Tibial nerve (tissue), 4 donors: ENCODE data around the gene MSL2. TPM values are rescaled to one million over a fixed set of nuclear protein-coding genes. Genes with fewer than 3 reads are reported as not detected.
"Not testable (repeated sequence)": the region's sequence is repeated elsewhere in the genome, so short reads cannot be mapped to it uniquely, and the experiment has no call there.

ENCODE experiments used
- DNase-seq, 2 donors: peaks; one replicate each; pipeline ENCODE4 v3.0.0-alpha.2; 2019; ENCODE audit warnings: low spot score in 2 of 2
- H3K27ac ChIP-seq, 4 donors: fragments of 200-600 bp; sonication (generic) in 3 of 4; one replicate each; pipeline ENCODE4 v1.5.1; 2017 to 2019; ENCODE audit warnings: mild to moderate bottlenecking in 1 of 4
- H3K27me3 ChIP-seq, 2 donors: fragments of 200-600 bp; sonication (generic) in 1 of 2; one replicate each; pipeline versions ENCODE4 v1.5.1 to v1.6.0; 2017 to 2019
- H3K36me3 ChIP-seq, 3 donors: fragments of 200-600 bp; sonication (generic); one replicate each; pipeline ENCODE4 v1.5.1; 2018 to 2019
- H3K4me1 ChIP-seq, 4 donors: fragments of 200-600 bp; sonication (generic) in 3 of 4; one replicate each; pipeline ENCODE4 v1.5.1; 2017 to 2019
- H3K4me3 ChIP-seq, 4 donors: fragments of 200-600 bp; sonication (generic) in 3 of 4; one replicate each; pipeline ENCODE4 v1.5.1; 2017 to 2019; ENCODE audit warnings: mild to moderate bottlenecking in 1 of 4, moderate library complexity in 1 of 4
- H3K9me3 ChIP-seq, 4 donors: fragments of 200-600 bp; sonication (generic) in 3 of 4; one replicate each; pipeline ENCODE4 v1.5.1; 2017 to 2019
- CTCF ChIP-seq, 5 experiments: fragments of 200-600 bp in 3 of 5; fragments of 450-650 bp in 2 of 5; sonication (generic) in 3 of 5; IDR thresholded peaks; one replicate each; pipeline ENCODE4 v1.5.1; 2016 to 2019; ENCODE audit warnings: antibody characterized with exemption in 5 of 5, mild to moderate bottlenecking in 3 of 5, moderate library complexity in 2 of 5
- EP300 ChIP-seq, 2 donors: sonication (generic); formaldehyde crosslinking; IDR thresholded peaks; one replicate each; pipeline ENCODE4 v1.6.1; 2017; ENCODE audit warnings: antibody characterized with exemption in 2 of 2, mild to moderate bottlenecking in 1 of 2
- POLR2A ChIP-seq, 2 donors: fragments of 450-650 bp; IDR thresholded peaks; one replicate each; pipeline ENCODE4 v1.6.1; 2017; ENCODE audit warnings: antibody characterized with exemption in 2 of 2, mild to moderate bottlenecking in 2 of 2, moderate library complexity in 2 of 2
- WGBS, 2 donors: methylation state at CpG; one replicate each; pipeline ENCODE4 v1.1.5; 2018; 5-methylcytosine and 5-hydroxymethylcytosine counted together
- total RNA-seq, 4 donors: library from RNA; depleted of rRNA; stranded (reverse); fragments of >200 nt; gene quantifications; one replicate each; pipeline ENCODE4 v1.1.0, GENCODE V29; 2016

Gene MSL2
- total RNA-seq, 4 donors from 2014 or later: 19.8 to 53.4 (median 44.5) TPM

DNA sequence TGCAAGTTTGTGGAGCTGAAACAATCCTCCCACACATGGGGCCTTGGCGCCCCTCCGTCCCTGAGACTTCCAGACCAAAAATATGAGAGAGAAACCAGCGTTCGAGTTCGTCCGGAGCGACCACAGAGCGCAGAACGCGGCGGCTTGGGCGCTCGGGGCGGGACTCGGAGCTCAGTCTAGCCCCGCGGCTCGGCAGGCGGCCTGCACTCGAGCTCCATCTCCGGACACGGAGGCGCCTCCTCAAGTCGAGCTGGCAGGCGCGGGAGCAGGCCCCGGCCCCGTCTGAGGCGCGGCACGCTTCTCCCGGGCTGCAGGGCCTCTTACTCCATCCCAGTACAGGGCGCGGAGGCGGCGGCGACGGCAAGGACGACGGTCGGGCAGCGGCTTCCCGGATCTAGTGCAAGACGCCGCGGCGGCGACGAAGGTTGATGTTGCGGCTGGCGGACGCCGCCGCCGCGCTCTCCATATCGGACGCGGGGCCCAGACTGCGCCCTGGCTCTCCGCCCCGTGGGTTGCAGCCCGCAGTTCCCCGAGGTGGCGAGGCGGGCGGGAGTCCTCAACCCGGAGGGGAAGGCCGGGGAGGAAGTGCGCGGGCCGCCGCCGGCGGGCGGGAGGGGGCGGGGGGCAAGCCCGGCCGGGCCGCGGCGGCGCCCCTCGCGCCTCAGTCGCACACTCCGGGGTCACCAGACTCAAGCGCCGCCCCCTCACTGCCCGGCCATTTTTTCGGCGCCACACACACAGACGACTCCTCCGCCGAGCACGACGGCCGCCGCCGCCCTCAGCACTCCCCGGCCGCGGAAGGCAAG lies 674 bp downstream of the MSL2 start:
- TF ChIP-seq CTCF (IDR thresholded peaks at IDR 0.05) (no peak), EP300 (IDR thresholded peaks at IDR 0.05) (peak in 1 of 2 donors; percentile 67), POLR2A (IDR thresholded peaks at IDR 0.05) (peak in 1 of 2 donors; percentile 4)
- Histone ChIP-seq H3K27ac (peak overlapping the region; percentile 97 to 100 (median 99)), H3K4me1 (peaks cover 0 to 41% (median 35%) of the 10 kb centered on the region in 4 donors), H3K4me3 (peak overlapping the region; percentile 80 to 95 (median 91)), H3K9me3 (no peaks in the 10 kb centered on the region), H3K36me3 (no peaks in the 10 kb centered on the region), H3K27me3 (no peaks in the 10 kb centered on the region)
- WGBS, 2 donors: 0 to 2% methylated on average over 22 to 23 of the region's 103 CpGs
- DNase-seq: peak; percentile 67 to 77

DNA sequence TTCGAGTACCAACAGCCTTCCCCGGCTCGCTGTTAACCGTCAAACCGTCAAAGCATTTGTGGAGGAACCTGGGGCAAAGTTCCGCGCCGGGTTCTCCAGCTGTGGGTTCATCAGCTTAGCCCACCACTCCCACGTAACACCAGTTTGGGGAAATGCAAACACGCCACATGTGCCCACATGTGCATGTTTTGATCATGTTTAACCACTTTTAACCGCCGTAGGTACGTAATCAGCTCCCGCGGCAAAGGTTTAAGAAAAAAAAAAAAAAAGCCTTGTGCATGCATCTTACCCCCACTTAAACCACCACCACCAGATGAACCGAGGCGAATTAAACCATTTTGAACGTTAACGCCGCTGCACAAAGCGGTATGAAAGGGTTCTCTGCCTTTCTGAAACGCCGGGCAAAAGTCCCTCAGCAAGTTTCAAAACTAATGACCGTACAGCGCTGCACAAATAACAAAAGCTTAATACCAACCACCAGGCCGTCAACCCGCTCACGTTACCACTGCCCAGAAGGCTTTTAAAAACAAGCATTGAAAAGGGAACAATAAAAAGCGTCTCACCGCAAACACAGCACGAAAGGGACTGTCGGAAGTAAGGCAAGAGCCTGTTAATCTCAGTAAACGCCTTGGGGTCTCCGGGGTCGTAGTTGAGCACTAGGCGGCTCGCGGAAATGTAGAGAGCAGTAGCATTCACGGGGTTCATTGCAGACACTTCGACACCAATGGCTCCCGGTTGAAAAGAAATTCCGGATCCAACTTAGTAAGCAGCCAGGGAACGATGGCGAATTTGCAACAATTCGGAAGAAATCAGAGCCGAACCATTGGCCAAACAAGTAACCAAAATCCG lies 1.5 kb downstream of the MSL2 start:
- 0 to 1% methylated on average over 47 of the region's 47 CpGs for WGBS, 2 donors
- DNase-seq: peak in 1 of 2 donors; percentile 14
- TF ChIP-seq POLR2A (IDR thresholded peaks at IDR 0.05) (no peak), EP300 (IDR thresholded peaks at IDR 0.05) (no peak), CTCF (IDR thresholded peaks at IDR 0.05) (no peak)

DNA sequence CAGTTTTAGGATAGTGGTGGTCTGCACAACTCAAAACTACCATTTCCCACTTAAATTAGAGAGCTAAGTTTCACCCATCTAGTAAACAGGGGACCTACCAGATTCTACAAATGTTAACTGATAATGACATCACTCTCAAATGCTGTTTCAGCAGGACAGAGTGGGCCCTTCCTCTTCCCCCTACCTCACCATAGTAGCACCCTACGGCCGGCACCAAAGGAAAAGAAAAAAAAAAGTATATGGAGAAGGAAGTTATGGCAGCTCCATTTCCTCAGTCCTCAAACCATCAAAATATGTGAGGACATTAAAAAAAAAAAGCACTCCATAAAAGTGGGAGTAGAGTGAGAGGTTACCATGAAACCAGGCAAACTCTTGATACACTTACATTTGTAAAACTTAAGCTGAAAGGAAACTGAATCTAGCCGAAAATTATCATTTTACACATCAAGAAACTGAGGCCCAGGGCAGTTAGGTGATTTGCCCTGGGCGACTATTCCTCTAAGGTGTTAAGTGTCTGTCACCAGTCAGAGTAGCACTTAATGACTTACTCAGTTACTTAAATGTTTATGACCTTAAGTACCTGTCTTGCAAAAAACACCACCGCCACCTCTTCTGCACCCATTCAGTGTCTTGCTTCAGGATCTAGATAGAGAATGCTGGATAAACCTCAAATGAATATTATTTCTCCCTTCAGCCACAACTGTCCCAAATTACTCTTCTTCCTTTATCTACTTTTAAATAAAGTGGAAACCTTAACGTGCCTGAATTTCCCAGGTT lies 2.7 kb downstream of the MSL2 start:
- no peaks in the 10 kb centered on the region for H3K36me3 ChIP-seq
- H3K4me3 ChIP-seq: peak overlapping the region; percentile 80 to 95 (median 91)
- no peak for TF ChIP-seq EP300 (IDR thresholded peaks at IDR 0.05)
- TF ChIP-seq CTCF (IDR thresholded peaks at IDR 0.05): no peak
- TF ChIP-seq POLR2A (IDR thresholded peaks at IDR 0.05): no peak
- H3K27me3 ChIP-seq: no peaks in the 10 kb centered on the region
- DNase-seq: no peak
- H3K27ac ChIP-seq: peak overlapping the region; percentile 97 to 100 (median 99)
- peaks cover 0 to 59% (median 42%) of the 10 kb centered on the region in 4 donors for H3K4me1 ChIP-seq
- no peaks in the 10 kb centered on the region for H3K9me3 ChIP-seq
- WGBS, 2 donors: 0 to 3% methylated on average over 6 of the region's 6 CpGs

More for the DNA sequence above, 1.5 kb downstream of the MSL2 start:
- Histone ChIP-seq H3K27me3 (no peaks in the 10 kb centered on the region), H3K9me3 (no peaks in the 10 kb centered on the region), H3K36me3 (no peaks in the 10 kb centered on the region), H3K27ac (peak overlapping the region; percentile 97 to 100 (median 99)), H3K4me1 (peaks cover 0 to 49% (median 39%) of the 10 kb centered on the region in 4 donors), H3K4me3 (peak overlapping the region; percentile 80 to 95 (median 91))

GRCh38 chr3:136192831-136193230 lies 3.3 kb downstream of the MSL2 start:
- TF ChIP-seq EP300 (IDR thresholded peaks at IDR 0.05): no peak
- TF ChIP-seq CTCF (IDR thresholded peaks at IDR 0.05): no peak
- no peak for TF ChIP-seq POLR2A (IDR thresholded peaks at IDR 0.05)
- 0 to 1% methylated on average over 2 of the region's 2 CpGs for WGBS, 2 donors
- H3K4me1 ChIP-seq: peaks cover 0 to 60% (median 39%) of the 10 kb centered on the region in 4 donors
- H3K9me3 ChIP-seq: no peaks in the 10 kb centered on the region
- H3K27me3 ChIP-seq: no peaks in the 10 kb centered on the region
- H3K36me3 ChIP-seq: no peaks in the 10 kb centered on the region
- peak overlapping the region; percentile 80 to 95 (median 91) for H3K4me3 ChIP-seq
- peak overlapping the region in 3 of 4 donors; percentile 97 to 100 (median 98) for H3K27ac ChIP-seq
- DNase-seq: no peak

DNA sequence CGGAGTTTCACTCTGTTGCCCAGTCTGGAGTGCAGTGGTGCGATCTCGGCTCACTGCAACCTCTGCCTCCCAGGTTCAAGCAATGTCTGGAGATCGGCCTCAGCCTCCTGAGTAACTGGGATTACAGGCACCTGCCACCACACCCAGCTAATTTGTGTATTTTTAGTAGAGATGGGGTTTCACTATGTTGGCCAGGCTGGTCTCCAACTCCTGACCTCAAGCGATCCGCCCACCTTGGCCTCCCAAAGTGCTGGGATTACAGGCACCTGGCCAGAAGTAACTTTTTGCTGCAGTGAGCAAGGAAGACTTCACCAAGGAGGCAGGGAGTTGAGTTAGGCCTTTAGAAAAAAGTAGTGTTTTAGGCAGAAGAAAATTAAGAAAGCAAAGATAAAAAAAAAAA lies 3.9 kb downstream of the MSL2 start:
- Histone ChIP-seq H3K4me1 (peaks cover 0 to 60% (median 39%) of the 10 kb centered on the region in 4 donors), H3K27ac (peak overlapping the region in 2 of 4 donors; percentile 97 to 100), H3K4me3 (peak overlapping the region in 3 of 4 donors; percentile 18 to 90 (median 80))
- DNase-seq, H3K9me3 ChIP-seq, H3K27me3 ChIP-seq, H3K36me3 ChIP-seq: not testable (repeated sequence)
- WGBS, 2 donors: 36% methylated on average over 6 of the region's 6 CpGs
